PC-9 (cell line): Measurements from ENCODE around the gene CREBL2.

Source experiments
- CTCF ChIP-seq: fragments of 200-600 bp; sonication (generic); conservative IDR thresholded peaks from 2 replicates; pipeline ENCODE4 v1.6.1; 2017; ENCODE audit warnings: mixed run types, antibody characterized with exemption, mild to moderate bottlenecking, moderate library complexity
- EZH2 ChIP-seq: fragments of 200-600 bp; sonication (generic); IDR thresholded peaks from 2 replicates; pipeline ENCODE4 v1.8.0; 2017; ENCODE audit warnings: antibody characterized with exemption, low read depth

GRCh38 chr12:12663644-12664294 lies 52.1 kb downstream of the CREBL2 start:
- no peak for TF ChIP-seq CTCF
- no peak for TF ChIP-seq EZH2
